IPS-NIHi7 (cell line): ENCODE results near the gene MMAA.
"Not testable (repeated sequence)": the region's sequence is repeated elsewhere in the genome, so short reads cannot be mapped to it uniquely, and the experiment has no call there.

ENCODE experiments used
- DNase-seq: peaks from one replicate; pipeline ENCODE4 v3.0.0; 2012; ENCODE audit warnings: mixed read lengths; ENCODE audit errors: extremely low spot score

Gene MMAA

GRCh38 chr4:145618932-145619638 is at the start of gene MMAA:
MMAA (plus strand) TSS chr4:145619385; CDS start chr4:145639140, 19,755 bp downstream.
- peak; percentile 99 for DNase-seq

DNA sequence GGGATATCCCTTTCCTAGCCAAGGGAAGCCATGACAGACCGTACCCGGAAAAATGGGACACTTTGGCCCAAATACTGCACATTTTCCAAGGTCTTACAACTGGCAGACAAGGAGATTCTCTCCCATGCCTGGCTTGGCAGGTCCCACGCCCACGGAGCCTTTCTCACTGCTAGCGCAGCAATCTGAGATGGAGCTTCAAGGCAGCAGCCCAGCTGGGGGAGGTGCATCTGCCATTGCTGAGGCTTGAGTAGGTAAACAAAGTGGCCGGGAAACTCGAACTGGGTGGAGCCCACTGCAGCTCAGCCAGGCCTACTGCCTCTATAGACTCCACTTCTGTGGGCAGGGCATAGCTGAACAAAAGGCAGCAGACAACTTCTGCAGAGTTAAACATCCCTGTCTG is 44.6 kb upstream of the MMAA start:
- DNase-seq, result not testable (repeated sequence)

DNA sequence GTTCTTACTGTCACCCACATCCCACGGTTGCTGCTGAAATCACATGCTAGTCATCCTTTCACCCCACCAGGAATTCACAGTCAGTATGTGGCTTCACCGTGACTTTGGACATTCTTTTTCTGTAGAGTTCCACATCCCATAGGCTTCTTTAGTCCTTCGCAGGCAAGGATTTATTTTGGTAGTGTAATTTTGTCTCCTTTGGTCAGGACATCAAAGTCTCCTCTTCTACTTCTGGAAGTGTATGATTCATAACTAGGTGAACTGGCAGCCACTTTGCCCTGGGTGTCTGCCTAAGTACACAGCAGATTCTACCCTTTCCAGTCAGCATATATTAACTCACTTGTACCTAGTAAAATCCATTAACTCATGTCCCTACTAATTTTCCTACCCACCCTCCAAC is 38.3 kb upstream of the MMAA start:
- DNase-seq, result no peak

DNA sequence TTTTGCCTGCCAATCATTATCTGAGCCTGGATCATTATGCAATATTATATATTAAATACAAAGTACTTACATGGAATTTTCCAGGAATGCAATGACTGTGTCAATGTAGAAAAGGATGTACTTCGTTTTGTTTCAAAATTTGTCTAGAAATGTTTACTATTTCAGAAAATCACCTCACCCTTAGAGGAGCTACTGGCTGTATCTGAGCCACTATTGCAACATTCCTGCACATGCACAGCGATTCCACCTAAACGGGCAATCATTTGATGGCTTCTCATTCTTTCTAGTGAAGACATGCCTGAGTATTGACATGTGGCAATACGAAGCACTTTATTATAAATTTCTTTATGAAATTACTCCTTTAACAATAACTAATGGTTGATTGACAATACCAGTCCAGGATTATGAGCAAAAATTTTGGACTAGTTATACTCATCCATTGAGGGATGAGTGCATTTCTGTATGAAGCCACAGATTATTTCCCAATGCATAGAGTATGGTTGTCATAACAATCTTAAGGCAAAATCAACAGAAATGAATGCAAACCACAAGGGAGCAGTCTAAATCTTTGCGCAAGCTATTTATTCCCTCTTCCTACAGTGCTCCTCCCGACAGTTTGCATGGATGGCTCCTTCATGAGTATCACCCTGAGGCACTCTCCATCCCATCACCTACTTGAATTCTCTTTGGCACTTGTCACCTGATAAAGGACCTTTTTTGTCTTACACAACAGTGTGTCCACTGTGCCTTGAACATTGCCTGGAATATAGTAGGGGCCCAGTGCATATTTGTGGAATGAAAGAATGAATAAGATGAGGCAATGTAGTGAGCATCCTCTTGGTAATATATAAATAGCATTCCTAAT is 35.8 kb upstream of the MMAA start:
- no peak for DNase-seq

DNA sequence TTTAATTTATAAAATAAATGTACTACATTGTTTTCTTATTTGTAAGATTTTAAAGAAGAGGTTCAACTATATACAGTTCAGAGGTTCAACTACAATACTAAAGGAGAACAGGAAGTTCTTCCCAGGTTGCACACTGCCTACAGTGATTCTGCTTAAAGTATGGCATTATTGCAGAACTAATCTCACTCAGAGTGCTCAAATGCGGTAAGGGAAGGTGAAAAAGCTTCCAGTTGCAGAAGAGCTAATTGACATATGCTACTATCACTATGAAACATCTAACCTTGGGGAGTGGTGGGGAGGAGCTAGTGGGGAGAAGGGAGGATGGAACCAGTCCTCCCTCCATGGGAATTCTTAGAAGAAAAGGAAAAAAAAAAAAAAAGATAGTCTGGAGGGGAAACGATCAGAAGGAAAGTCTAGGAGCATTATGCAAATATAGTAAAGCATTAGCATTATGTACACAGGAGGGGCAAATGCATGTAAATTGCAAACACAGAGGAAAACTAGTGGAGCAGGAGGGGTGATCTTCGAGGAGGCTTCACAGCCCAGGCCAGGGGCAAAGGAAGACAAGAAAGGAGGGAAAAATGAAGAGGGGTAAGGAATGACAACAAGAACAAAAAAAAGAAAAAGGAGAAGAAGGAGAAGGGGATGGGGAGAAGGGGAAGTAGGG is 32.0 kb upstream of the MMAA start:
- no peak for DNase-seq

DNA sequence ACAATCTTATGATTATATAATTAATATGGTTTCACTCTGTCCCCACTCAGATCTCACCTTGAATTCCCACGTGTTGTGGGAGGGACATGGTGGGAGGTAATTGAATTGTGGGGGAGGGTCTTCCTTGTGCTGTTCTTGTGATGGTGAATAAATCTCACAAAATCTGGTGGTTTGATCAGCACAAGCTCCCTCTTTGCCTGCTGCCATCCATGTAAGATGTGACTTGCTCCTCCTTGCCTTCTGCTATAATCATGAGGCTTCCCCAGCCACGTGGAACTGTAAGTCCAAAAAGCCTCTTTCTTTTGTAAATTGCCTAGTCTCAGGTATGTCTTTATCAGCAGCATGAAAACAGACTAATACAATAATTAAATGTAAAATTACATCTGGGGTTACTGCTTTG is 29.8 kb upstream of the MMAA start:
- not testable (repeated sequence) for DNase-seq

DNA sequence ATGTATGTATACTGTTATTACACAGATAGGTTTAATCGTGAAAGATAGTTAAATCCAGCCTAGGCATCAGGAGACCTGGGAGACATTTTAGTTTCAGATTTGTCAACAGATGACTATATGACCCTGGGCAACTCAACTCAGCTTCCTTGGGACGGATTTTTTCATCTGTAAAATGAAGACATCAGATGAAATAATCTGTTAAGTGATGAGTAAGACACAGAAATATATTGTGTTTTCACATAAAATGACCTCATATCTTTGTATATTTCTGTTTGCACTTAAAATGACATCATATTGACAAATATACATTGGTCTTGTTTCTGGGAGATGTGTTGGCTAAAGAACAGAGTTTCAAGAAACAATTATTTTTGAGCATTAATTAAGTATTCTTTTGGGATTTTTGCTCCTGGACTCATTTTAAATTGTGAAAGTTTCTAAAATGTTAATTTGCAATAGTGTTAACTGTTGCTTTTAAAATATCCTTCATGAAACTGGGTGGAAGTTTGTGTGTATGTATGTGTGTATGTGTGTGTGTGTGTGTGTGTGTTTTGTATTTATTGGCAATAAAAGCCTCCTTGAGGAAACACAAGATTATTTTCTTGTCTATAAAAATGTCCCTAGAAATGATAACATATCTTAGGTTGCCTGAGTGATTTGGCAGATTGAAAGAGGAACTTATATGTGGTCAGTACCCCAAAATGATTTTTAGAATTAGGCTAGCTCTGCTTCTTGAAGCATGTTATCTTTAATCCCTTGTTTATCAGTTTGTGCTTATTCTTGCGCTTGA is 29.1 kb upstream of the MMAA start:
- no peak for DNase-seq

- no peak for DNase-seq
These were observed 16.9 kb upstream of the MMAA start for GRCh38 chr4:145602129-145602760.

- no peak for DNase-seq
These were observed 13.2 kb upstream of the MMAA start for GRCh38 chr4:145605941-145606340.

- DNase-seq, result peak; percentile 41
These were observed 9.4 kb upstream of the MMAA start for GRCh38 chr4:145609481-145610427.

GRCh38 chr4:145613566-145614232 is 5.5 kb upstream of the MMAA start:
- no peak for DNase-seq

DNA sequence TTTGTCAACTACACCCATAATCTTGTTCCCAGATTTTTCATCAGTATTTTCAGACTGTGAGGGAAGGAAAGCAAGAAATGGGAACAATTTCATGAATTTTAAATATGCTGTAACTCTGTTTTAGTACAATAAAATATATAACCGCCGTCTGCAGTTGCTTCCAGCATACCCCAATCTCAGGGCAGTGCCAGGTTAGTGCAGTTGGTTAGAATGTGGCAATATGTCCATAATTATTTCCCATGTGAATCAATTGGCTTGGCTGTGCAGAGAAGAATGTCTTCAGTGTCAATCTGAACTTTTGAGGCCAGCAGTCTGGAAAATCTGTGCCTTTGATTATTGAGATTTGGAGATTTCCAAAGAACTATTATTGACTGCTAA is 5.0 kb upstream of the MMAA start:
- DNase-seq, result no peak

DNA sequence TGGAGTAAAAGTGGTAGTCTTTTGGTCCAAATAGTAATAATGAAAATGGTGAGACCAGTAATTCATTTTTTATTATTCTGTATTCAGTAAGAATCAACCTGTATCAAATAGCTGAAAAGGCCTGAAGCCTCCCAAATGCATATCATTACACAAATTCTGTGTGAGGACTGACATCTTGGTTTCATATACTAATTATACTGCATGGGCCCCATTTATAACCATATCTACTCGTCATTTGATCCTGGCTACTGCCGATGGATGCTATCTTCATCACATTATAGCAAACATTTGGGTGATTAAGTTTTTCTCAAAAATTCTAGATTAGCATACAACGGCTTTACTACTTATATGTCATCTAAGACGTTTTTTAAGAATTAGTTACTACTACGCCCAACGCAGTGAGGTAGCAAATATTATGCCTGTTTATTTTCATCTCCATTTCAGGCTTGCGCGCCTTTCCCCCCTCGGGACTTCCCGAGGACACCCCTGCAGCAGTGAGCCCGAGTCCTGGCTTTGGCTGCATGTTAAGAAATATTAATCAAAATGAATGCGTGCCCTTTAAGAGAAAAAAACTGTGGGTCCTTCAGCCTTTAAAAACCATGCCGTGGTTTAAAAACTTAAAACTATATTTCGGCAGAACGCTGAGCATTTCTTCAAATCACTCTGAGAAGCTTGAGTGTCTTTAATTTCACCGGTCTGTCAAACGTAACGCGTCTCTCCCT is 814 bp upstream of the MMAA start:
- DNase-seq, result no peak

DNA sequence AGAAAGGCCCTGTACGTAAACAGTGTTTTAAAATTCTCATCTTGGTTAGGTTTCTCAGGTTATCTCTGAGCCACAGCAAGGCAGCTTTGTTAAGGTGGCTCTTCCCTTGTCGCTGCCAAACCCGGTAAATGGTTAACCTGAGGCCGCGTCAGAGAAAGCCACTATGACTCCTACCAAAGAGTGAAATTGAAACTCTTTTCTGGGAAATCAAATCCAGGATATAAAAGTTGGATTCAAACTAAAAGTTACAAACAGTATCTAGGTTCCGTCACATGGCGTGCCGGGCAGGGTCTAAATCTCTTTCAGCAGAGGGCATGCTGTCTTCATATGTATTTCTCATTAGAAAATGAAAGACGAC is 433 bp downstream of the MMAA start:
- peak; percentile 51 for DNase-seq

GRCh38 chr4:145622067-145622466 is 2.9 kb downstream of the MMAA start:
- not testable (repeated sequence) for DNase-seq

DNA sequence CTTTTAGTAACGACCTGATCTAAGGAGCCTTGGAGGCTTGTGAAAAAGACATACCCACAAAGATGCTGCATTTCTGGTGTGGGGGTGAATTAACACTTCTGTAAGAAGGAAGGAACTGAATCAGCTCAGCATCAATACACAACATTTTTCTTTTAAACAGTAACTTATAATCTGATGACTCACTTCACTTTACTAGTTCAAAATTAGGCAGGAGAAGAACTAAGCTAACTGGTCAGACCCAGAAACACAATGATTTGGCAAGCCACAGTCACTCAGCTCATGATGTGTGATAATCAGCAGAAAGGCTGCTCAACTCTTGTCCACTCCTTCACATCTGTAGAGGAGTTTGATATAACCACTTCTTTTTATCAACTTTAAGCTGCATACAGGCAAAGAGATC is 4.6 kb downstream of the MMAA start:
- DNase-seq, result no peak

DNA sequence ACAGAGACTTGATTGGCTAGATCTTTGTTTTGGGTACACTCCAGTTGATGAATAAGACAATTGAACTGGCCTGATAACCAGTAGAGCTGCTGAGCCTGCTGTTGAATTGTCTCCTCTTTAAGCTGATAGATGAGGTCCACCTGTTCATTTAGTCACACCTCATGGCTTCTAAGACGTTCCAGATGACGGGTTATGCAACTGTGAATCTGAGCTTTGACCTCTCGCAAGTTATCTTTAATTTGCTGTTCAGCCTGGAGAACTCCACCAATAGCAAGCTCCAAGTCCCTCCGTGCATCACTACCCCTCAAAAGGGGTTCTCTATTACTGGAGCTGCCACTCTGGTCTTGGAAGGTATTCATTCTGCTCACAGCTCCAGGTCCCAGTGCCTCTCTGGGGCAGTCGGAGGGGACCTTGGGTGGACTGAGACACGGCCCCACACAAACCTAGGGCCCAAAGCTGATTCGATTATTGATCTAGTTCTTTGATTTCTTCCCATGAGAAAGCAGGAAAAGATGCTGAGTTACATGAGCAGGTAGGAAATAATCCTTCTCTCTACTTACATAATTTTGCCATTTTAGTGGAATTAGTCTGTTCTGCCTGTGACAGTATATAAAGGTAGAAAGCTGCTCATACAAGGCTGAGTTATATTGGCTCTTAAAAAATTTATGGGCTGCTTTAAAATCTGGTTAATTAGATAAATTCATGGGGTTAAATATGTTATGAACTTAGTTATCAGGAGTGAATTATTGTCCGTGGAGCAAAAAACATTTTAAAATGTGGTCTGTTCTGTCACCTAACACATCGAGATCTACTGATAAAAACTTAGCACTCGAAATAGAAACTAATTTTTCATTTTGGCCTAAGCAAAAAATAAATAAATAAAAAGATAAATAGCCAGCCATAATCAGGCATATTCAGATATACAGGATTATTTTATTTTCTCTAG is 6.8 kb downstream of the MMAA start:
- DNase-seq, result no peak

GRCh38 chr4:145626623-145626982 is 7.4 kb downstream of the MMAA start:
- no peak for DNase-seq
